Esophagus squamous epithelium (tissue), 4 donors: ENCODE results near the gene YBX2.

ENCODE experiments used
- POLR2A ChIP-seq, 4 donors: fragments of 450-650 bp; IDR thresholded peaks; one replicate each; pipeline ENCODE4 v1.6.1; 2017; ENCODE audit warnings: antibody characterized with exemption in 4 of 4, mild to moderate bottlenecking in 4 of 4, moderate library complexity in 3 of 4
- TF ChIP-seq, protein P1 (sequence below), 6 experiments: fragments of 450-650 bp in 4 of 6; fragments of 200-600 bp in 2 of 6; sonication (generic) in 2 of 6; IDR thresholded peaks; one replicate each; pipeline ENCODE4 v1.5.1; 2016 to 2019; ENCODE audit warnings: antibody characterized with exemption in 6 of 6, mild to moderate bottlenecking in 4 of 6, moderate library complexity in 4 of 6

DNA sequence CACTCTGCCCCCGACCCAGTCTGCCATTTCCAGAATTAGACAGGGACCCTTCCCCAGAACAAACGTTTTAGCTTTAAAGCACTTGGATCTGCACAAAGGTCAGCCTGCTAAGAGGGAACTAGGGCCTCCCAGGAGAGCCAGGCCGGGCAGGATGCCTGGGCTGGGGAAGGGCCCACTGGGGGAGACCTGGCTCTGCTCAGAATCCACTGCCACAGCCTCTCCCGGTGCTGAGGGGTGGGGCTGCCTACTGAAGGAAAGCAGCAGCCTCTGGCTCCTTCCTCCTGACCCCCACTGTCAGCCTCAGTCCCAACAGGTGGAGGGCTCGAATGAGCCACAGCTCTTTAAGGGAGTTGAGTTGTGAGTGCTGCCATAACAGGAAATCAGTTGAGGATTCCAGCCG lies 1.7 kb downstream of the YBX2 start:
- TF ChIP-seq, protein P1, sequence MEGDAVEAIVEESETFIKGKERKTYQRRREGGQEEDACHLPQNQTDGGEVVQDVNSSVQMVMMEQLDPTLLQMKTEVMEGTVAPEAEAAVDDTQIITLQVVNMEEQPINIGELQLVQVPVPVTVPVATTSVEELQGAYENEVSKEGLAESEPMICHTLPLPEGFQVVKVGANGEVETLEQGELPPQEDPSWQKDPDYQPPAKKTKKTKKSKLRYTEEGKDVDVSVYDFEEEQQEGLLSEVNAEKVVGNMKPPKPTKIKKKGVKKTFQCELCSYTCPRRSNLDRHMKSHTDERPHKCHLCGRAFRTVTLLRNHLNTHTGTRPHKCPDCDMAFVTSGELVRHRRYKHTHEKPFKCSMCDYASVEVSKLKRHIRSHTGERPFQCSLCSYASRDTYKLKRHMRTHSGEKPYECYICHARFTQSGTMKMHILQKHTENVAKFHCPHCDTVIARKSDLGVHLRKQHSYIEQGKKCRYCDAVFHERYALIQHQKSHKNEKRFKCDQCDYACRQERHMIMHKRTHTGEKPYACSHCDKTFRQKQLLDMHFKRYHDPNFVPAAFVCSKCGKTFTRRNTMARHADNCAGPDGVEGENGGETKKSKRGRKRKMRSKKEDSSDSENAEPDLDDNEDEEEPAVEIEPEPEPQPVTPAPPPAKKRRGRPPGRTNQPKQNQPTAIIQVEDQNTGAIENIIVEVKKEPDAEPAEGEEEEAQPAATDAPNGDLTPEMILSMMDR (IDR thresholded peaks at IDR 0.05) = no peak
- no peak for TF ChIP-seq POLR2A (IDR thresholded peaks at IDR 0.05)
